ENCODE results near the gene DMP1.

The DMP1 gene

DNA sequence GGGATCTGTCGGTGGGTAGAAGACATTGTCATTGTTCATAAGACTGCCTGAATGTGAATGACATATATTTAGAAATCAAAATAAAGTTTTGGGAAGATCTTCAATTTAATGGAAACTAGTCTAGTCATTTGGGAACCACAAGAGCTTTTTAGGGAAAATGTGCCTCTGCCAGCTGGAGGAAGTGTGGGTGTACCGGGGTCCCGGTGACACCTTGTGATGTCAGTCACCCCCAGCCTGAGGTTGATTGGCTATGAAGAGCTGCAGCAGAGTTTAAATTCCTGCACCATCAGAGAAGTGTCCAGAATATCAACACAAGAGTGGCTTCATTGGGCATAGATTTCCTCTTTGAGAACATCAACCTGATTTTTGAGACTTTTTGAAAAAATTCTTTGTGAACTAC is at the start of gene DMP1:
TSS of gene DMP1 (plus strand) at position 301 of the 400 bp plus-strand sequence. CDS start 6,213 bp downstream, outside the sequence.
- H3K27me3 ChIP-seq (ENCODE audit: control insufficient read depth, insufficient read depth, low read length), result no peaks in the 10 kb centered on the region
- no peaks in the 10 kb centered on the region for H3K4me1 ChIP-seq (ENCODE audit: control insufficient read depth, insufficient read depth, low read length)
- H3K4me3 ChIP-seq (ENCODE audit: low read length), result no peak within 1 kb of the TSS
- no peak within 1 kb of the TSS for H3K9ac ChIP-seq (ENCODE audit: low read length)
- no peak within 1 kb of the TSS for H3K27ac ChIP-seq (ENCODE audit: low read depth, low read length)
- H3K36me3 ChIP-seq (ENCODE audit: control insufficient read depth, insufficient read depth, low read length), result no peaks in the 10 kb centered on the region

- Histone ChIP-seq H3K27ac (ENCODE audit: low read depth, low read length) (no peak overlapping the region), H3K9ac (ENCODE audit: low read length) (no peak overlapping the region), H3K4me3 (ENCODE audit: low read length) (no peak overlapping the region), H3K4me1 (ENCODE audit: control insufficient read depth, insufficient read depth, low read length) (no peaks in the 10 kb centered on the region), H3K36me3 (ENCODE audit: control insufficient read depth, insufficient read depth, low read length) (no peaks in the 10 kb centered on the region), H3K27me3 (ENCODE audit: control insufficient read depth, insufficient read depth, low read length) (no peaks in the 10 kb centered on the region)
These were observed 48.7 kb upstream of the DMP1 start for GRCh38 chr4:87601361-87601760.

GRCh38 chr4:87608229-87608628 is 41.9 kb upstream of the DMP1 start, which contains the start of gene DSPP:
Gene DSPP, plus strand, starts transcription at chr4:87608529. Its CDS starts 2,380 bp downstream, at chr4:87610909.
- Histone ChIP-seq H3K27ac (ENCODE audit: low read depth, low read length) (no peak within 1 kb of the TSS), H3K27me3 (ENCODE audit: control insufficient read depth, insufficient read depth, low read length) (no peaks in the 10 kb centered on the region), H3K9ac (ENCODE audit: low read length) (no peak within 1 kb of the TSS), H3K36me3 (ENCODE audit: control insufficient read depth, insufficient read depth, low read length) (no peaks in the 10 kb centered on the region), H3K4me1 (ENCODE audit: control insufficient read depth, insufficient read depth, low read length) (no peaks in the 10 kb centered on the region), H3K4me3 (ENCODE audit: low read length) (no peak within 1 kb of the TSS)

DNA sequence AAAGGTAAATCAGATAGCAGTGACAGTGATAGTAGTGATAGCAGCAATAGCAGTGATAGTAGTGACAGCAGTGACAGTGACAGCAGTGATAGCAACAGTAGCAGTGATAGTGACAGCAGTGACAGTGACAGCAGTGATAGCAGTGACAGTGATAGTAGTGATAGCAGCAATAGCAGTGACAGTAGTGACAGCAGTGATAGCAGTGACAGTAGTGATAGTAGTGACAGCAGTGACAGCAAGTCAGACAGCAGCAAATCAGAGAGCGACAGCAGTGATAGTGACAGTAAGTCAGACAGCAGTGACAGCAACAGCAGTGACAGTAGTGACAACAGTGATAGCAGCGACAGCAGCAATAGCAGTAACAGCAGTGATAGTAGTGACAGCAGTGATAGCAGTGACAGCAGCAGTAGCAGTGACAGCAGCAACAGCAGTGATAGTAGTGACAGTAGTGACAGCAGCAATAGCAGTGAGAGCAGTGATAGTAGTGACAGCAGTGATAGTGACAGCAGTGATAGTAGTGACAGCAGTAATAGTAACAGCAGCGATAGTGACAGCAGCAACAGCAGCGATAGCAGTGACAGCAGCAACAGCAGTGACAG is 35.7 kb upstream of the DMP1 start:
- Histone ChIP-seq H3K36me3 (ENCODE audit: control insufficient read depth, insufficient read depth, low read length) (no peaks in the 10 kb centered on the region), H3K27ac (ENCODE audit: low read depth, low read length) (no peak overlapping the region), H3K4me3 (ENCODE audit: low read length) (no peak overlapping the region), H3K9ac (ENCODE audit: low read length) (no peak overlapping the region), H3K4me1 (ENCODE audit: control insufficient read depth, insufficient read depth, low read length) (no peaks in the 10 kb centered on the region), H3K27me3 (ENCODE audit: control insufficient read depth, insufficient read depth, low read length) (no peaks in the 10 kb centered on the region)

DNA sequence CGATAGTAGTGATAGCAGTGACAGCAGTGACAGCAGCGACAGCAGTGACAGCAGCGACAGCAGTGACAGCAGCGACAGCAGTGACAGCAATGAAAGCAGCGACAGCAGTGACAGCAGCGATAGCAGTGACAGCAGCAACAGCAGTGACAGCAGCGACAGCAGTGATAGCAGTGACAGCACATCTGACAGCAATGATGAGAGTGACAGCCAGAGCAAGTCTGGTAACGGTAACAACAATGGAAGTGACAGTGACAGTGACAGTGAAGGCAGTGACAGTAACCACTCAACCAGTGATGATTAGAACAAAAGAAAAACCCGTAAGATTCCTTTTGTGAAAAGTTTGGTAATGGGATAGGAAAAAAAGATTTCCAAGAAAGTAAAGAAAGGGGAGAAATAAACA is 33.8 kb upstream of the DMP1 start:
- Histone ChIP-seq H3K9ac (ENCODE audit: low read length) (no peak overlapping the region), H3K4me3 (ENCODE audit: low read length) (no peak overlapping the region), H3K27ac (ENCODE audit: low read depth, low read length) (no peak overlapping the region), H3K27me3 (ENCODE audit: control insufficient read depth, insufficient read depth, low read length) (no peaks in the 10 kb centered on the region), H3K36me3 (ENCODE audit: control insufficient read depth, insufficient read depth, low read length) (no peaks in the 10 kb centered on the region), H3K4me1 (ENCODE audit: control insufficient read depth, insufficient read depth, low read length) (no peaks in the 10 kb centered on the region)

GRCh38 chr4:87620086-87620485 is 30.0 kb upstream of the DMP1 start:
- H3K9ac ChIP-seq (ENCODE audit: low read length), result no peak overlapping the region
- no peak overlapping the region for H3K4me3 ChIP-seq (ENCODE audit: low read length)
- no peaks in the 10 kb centered on the region for H3K4me1 ChIP-seq (ENCODE audit: control insufficient read depth, insufficient read depth, low read length)
- peak overlapping the region; percentile 41 for H3K27ac ChIP-seq (ENCODE audit: low read depth, low read length)
- H3K36me3 ChIP-seq (ENCODE audit: control insufficient read depth, insufficient read depth, low read length), result no peaks in the 10 kb centered on the region
- no peaks in the 10 kb centered on the region for H3K27me3 ChIP-seq (ENCODE audit: control insufficient read depth, insufficient read depth, low read length)

DNA sequence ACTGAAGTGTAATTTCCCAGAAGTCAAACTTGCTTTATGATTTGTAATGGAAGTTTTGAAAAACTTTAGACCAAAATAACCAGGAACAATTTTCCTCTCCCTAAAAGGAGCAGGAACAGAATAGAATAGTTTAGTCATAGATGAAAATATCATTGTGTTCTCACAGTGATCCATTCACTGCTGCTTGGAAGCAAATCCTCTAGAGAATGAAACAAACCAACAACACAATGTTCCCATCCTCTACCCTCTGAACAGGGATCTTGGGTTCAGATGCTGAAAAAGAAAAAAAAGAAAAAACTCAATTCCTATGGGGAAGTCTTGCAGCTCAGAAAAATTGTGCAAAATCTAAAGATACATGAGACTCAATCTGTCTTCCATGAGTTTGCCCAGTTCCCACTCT is 29.6 kb upstream of the DMP1 start:
- H3K4me3 ChIP-seq (ENCODE audit: low read length), result no peak overlapping the region
- H3K4me1 ChIP-seq (ENCODE audit: control insufficient read depth, insufficient read depth, low read length), result no peaks in the 10 kb centered on the region
- peak overlapping the region; percentile 71 for H3K27ac ChIP-seq (ENCODE audit: low read depth, low read length)
- no peak overlapping the region for H3K9ac ChIP-seq (ENCODE audit: low read length)
- H3K27me3 ChIP-seq (ENCODE audit: control insufficient read depth, insufficient read depth, low read length), result no peaks in the 10 kb centered on the region
- H3K36me3 ChIP-seq (ENCODE audit: control insufficient read depth, insufficient read depth, low read length), result no peaks in the 10 kb centered on the region

- H3K4me1 ChIP-seq (ENCODE audit: control insufficient read depth, insufficient read depth, low read length), result no peaks in the 10 kb centered on the region
- no peak overlapping the region for H3K27ac ChIP-seq (ENCODE audit: low read depth, low read length)
- H3K4me3 ChIP-seq (ENCODE audit: low read length), result no peak overlapping the region
- no peaks in the 10 kb centered on the region for H3K27me3 ChIP-seq (ENCODE audit: control insufficient read depth, insufficient read depth, low read length)
- H3K36me3 ChIP-seq (ENCODE audit: control insufficient read depth, insufficient read depth, low read length), result no peaks in the 10 kb centered on the region
- no peak overlapping the region for H3K9ac ChIP-seq (ENCODE audit: low read length)
These were observed 27.8 kb upstream of the DMP1 start for GRCh38 chr4:87622303-87622702.

- Histone ChIP-seq H3K4me1 (ENCODE audit: control insufficient read depth, insufficient read depth, low read length) (no peaks in the 10 kb centered on the region), H3K27ac (ENCODE audit: low read depth, low read length) (no peak overlapping the region), H3K36me3 (ENCODE audit: control insufficient read depth, insufficient read depth, low read length) (no peaks in the 10 kb centered on the region), H3K27me3 (ENCODE audit: control insufficient read depth, insufficient read depth, low read length) (no peaks in the 10 kb centered on the region), H3K9ac (ENCODE audit: low read length) (no peak overlapping the region), H3K4me3 (ENCODE audit: low read length) (no peak overlapping the region)
These were observed 25.4 kb upstream of the DMP1 start for GRCh38 chr4:87624698-87625097.

DNA sequence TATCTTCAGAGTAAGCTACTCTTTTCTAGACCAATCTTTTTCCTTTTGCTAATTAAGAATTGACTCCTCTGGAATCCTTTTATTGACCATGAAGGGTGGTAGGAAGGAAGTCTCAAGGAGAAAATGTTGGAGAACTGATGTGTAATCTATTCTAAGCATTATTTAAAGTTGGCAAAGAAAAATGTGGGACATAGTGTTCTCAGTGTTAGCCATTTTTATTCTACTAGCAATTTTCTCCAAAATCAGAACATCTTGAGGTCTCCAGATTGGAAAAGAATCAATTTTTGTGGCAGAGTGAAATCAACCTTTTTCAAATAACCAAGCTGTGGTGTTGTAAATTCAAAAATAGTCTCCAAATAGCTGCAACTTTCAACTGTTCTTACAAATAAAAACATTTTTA is 18.4 kb upstream of the DMP1 start:
- Histone ChIP-seq H3K27me3 (ENCODE audit: control insufficient read depth, insufficient read depth, low read length) (no peaks in the 10 kb centered on the region), H3K27ac (ENCODE audit: low read depth, low read length) (no peak overlapping the region), H3K4me3 (ENCODE audit: low read length) (no peak overlapping the region), H3K36me3 (ENCODE audit: control insufficient read depth, insufficient read depth, low read length) (no peaks in the 10 kb centered on the region), H3K4me1 (ENCODE audit: control insufficient read depth, insufficient read depth, low read length) (no peaks in the 10 kb centered on the region), H3K9ac (ENCODE audit: low read length) (no peak overlapping the region)

DNA sequence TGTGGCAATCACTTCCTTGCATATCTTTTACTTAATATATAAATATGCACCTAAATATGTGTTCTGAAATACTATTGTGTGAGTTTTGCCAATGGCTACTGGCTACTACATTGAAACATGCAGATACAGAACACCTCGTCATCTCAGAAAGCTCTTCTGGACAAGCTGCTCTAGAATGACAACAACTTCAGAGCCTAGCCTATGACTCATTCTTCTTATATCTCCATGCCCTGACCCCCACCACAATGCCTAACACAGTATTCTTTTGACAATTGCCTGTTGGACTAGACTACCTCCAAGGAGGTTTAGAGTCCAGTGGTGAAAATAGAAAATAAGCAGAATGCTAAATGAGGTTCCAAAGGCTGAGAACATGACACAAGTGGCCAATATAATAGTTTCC is 17.6 kb upstream of the DMP1 start:
- Histone ChIP-seq H3K4me3 (ENCODE audit: low read length) (no peak overlapping the region), H3K27ac (ENCODE audit: low read depth, low read length) (no peak overlapping the region), H3K4me1 (ENCODE audit: control insufficient read depth, insufficient read depth, low read length) (no peaks in the 10 kb centered on the region), H3K9ac (ENCODE audit: low read length) (no peak overlapping the region), H3K27me3 (ENCODE audit: control insufficient read depth, insufficient read depth, low read length) (no peaks in the 10 kb centered on the region), H3K36me3 (ENCODE audit: control insufficient read depth, insufficient read depth, low read length) (no peaks in the 10 kb centered on the region)

DNA sequence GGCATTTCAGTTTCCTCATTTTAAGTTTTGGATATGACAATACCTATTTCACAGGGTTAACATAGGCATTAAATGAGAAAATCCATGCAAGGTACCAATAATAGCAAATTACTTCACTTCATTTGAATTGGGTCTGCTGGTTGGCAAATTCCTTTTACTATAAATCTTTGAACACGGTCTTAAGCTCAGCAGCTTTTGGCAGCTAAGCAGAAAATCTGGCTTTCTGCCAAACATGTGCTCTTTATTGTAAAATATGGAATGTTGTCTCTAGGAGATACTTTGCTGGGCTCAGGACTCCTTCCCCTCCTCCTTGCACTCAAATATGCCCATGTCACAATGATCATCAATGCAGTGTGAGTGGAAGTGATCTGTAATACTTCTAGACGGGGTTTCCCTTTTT is 16.8 kb upstream of the DMP1 start:
- H3K4me3 ChIP-seq (ENCODE audit: low read length), result no peak overlapping the region
- no peaks in the 10 kb centered on the region for H3K4me1 ChIP-seq (ENCODE audit: control insufficient read depth, insufficient read depth, low read length)
- no peak overlapping the region for H3K9ac ChIP-seq (ENCODE audit: low read length)
- no peak overlapping the region for H3K27ac ChIP-seq (ENCODE audit: low read depth, low read length)
- no peaks in the 10 kb centered on the region for H3K27me3 ChIP-seq (ENCODE audit: control insufficient read depth, insufficient read depth, low read length)
- H3K36me3 ChIP-seq (ENCODE audit: control insufficient read depth, insufficient read depth, low read length), result no peaks in the 10 kb centered on the region

GRCh38 chr4:87644286-87644685 is 5.8 kb upstream of the DMP1 start:
- no peaks in the 10 kb centered on the region for H3K27me3 ChIP-seq (ENCODE audit: control insufficient read depth, insufficient read depth, low read length)
- no peaks in the 10 kb centered on the region for H3K4me1 ChIP-seq (ENCODE audit: control insufficient read depth, insufficient read depth, low read length)
- H3K9ac ChIP-seq (ENCODE audit: low read length), result no peak overlapping the region
- H3K27ac ChIP-seq (ENCODE audit: low read depth, low read length), result no peak overlapping the region
- no peaks in the 10 kb centered on the region for H3K36me3 ChIP-seq (ENCODE audit: control insufficient read depth, insufficient read depth, low read length)
- no peak overlapping the region for H3K4me3 ChIP-seq (ENCODE audit: low read length)

Measured in rectal smooth muscle tissue (tissue), 1 donor.